Measurements from ENCODE around the gene NFIB.
A peak's percentile ranks its signal among the peaks of the same experiment; 100 is the strongest.

Gene NFIB

DNA sequence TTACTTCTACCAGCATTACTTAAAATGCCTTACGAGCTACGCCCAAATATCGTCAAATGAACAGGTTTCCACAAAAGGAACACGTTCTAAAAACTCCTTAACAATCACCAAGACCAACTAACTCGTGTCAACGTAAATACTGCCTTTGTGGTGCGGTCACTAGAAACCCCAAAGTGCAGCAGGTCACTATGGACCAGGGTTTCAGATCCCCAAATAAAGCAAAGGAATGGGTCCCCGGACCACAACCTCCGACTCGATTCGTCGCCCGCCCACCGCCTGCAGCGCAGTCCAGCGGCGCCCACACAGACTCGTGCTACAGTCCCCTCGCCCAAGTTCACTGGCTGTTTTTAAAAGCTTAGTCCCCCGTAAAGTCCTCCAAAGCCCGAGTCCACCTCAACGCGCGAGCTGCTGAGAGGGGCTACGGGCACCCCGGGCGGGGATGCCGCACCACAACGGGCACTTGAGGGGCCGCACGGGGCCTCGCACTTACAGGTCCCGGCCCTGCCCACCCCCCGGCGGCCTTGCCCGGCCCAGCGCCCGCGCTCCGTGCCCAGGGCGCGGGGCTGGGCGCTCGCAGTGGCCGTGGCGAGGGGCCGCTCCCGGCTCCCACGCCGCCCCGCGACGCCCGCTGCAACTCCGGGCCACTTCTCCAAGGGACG, 1.1 kb downstream of the NFIB start:
- in situ Hi-C loops (cut with HindIII; ENCODE audit: low sequenced_read_pairs) = no loop called here
- H3K4me3 ChIP-seq (ENCODE audit: low read depth, low read length) = peak overlapping the region; percentile 95
- no peak for DNase-seq (ENCODE audit: low read depth)
- no peak for TF ChIP-seq CTCF (IDR thresholded peaks at IDR 0.05; ENCODE audit: low read depth, low read length, missing control alignments)

GRCh38 chr9:14311956-14312685, 1.8 kb downstream of the NFIB start:
- TF ChIP-seq CTCF (IDR thresholded peaks at IDR 0.05; ENCODE audit: low read depth, low read length, missing control alignments) = no peak
- peak overlapping the region; percentile 95 for H3K4me3 ChIP-seq (ENCODE audit: low read depth, low read length)
- in situ Hi-C loops (cut with HindIII; ENCODE audit: low sequenced_read_pairs) = no loop called here
- DNase-seq (ENCODE audit: low read depth) = no peak

GRCh38 chr9:14311171-14311949, 2.6 kb downstream of the NFIB start:
- DNase-seq (ENCODE audit: low read depth) = no peak
- TF ChIP-seq CTCF (IDR thresholded peaks at IDR 0.05; ENCODE audit: low read depth, low read length, missing control alignments) = no peak
- peak overlapping the region; percentile 95 for H3K4me3 ChIP-seq (ENCODE audit: low read depth, low read length)
- in situ Hi-C loops (cut with HindIII; ENCODE audit: low sequenced_read_pairs) = no loop called here

GRCh38 chr9:14310311-14310710, 3.6 kb downstream of the NFIB start:
- TF ChIP-seq CTCF (IDR thresholded peaks at IDR 0.05; ENCODE audit: low read depth, low read length, missing control alignments) = no peak

DNA sequence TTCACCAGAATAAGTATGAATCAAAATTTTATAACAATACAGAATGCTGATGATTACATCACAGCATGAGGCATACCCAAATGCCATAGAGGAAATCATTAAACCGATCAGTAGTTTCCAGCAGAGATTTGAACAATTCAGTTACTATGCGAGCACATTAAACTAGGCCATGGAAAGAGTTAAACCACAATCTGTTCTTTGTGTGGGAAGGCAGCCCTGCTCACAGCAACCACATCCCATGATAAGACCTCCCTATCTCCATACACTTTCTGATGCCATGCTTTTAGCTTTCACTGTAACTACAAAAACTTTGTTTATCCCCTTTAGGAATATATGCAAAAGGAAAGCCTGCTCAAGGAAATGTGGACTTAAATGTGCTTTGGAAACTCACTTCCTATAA, 4.5 kb downstream of the NFIB start:
- no peak for TF ChIP-seq CTCF (IDR thresholded peaks at IDR 0.05; ENCODE audit: low read depth, low read length, missing control alignments)
- peak; percentile 82 for DNase-seq (ENCODE audit: low read depth)
- peak overlapping the region; percentile 95 for H3K4me3 ChIP-seq (ENCODE audit: low read depth, low read length)

More at GRCh38 chr9:14310311-14310710, 3.6 kb downstream of the NFIB start:
- H3K4me3 ChIP-seq (ENCODE audit: low read depth, low read length) = peak overlapping the region; percentile 95
- in situ Hi-C loops (cut with HindIII; ENCODE audit: low sequenced_read_pairs) = no loop called here
- DNase-seq (ENCODE audit: low read depth) = no peak

GRCh38 chr9:14308853-14309145, 5.1 kb downstream of the NFIB start:
- no peak for TF ChIP-seq CTCF (IDR thresholded peaks at IDR 0.05; ENCODE audit: low read depth, low read length, missing control alignments)
- H3K4me3 ChIP-seq (ENCODE audit: low read depth, low read length) = peak overlapping the region; percentile 95
- in situ Hi-C loops (cut with HindIII; ENCODE audit: low sequenced_read_pairs) = no loop called here
- no peak for DNase-seq (ENCODE audit: low read depth)

More for the DNA sequence above, 4.5 kb downstream of the NFIB start:
- in situ Hi-C loops (cut with HindIII; ENCODE audit: low sequenced_read_pairs) = no loop called here

Measured in astrocyte of the cerebellum (primary cell).